Karpas-422 (cell line): ENCODE results near the gene CPLX4. TPM values are rescaled to one million over a fixed set of nuclear protein-coding genes. Genes with fewer than 3 reads are reported as not detected.

ENCODE experiments used
- DNase-seq: peaks from one replicate; pipeline ENCODE4 v3.0.0-alpha.2; 2015
- H2AFZ ChIP-seq: fragments of 200-600 bp; sonication (generic); 2 replicates; pipeline ENCODE4 v1.6.1; 2014; ENCODE audit warnings: antibody characterized with exemption, low read length, mixed read lengths
- H3K27ac ChIP-seq: fragments of 200-600 bp; sonication (generic); 2 replicates; pipeline ENCODE4 v1.5.1; 2014; ENCODE audit warnings: mild to moderate bottlenecking, low read length, moderate library complexity
- H3K27me3 ChIP-seq: fragments of 200-600 bp; sonication (generic); 2 replicates; pipeline ENCODE4 v1.6.1; 2014; ENCODE audit warnings: low read length, mixed read lengths
- H3K36me3 ChIP-seq: fragments of 200-600 bp; sonication (generic); 2 replicates; pipeline ENCODE4 v1.6.1; 2014; ENCODE audit warnings: low read length, mixed read lengths; ENCODE audit not compliant: insufficient read depth
- H3K4me1 ChIP-seq: fragments of 200-600 bp; sonication (generic); 2 replicates; pipeline ENCODE4 v1.6.1; 2014; ENCODE audit warnings: mild to moderate bottlenecking, low read length, mixed read lengths
- H3K4me2 ChIP-seq: fragments of 200-600 bp; sonication (generic); 2 replicates; pipeline ENCODE4 v1.6.1; 2014; ENCODE audit warnings: low read length, low read depth, mild to moderate bottlenecking; ENCODE audit not compliant: poor library complexity, severe bottlenecking
- H3K4me3 ChIP-seq: fragments of 200-600 bp; sonication (generic); 2 replicates; pipeline ENCODE4 v1.5.1; 2014; ENCODE audit warnings: mild to moderate bottlenecking, antibody characterized with exemption, low read length, mixed read lengths
- H3K79me2 ChIP-seq: fragments of 200-600 bp; sonication (generic); 2 replicates; pipeline ENCODE4 v1.6.1; 2014; ENCODE audit warnings: mild to moderate bottlenecking, low read length, mixed read lengths
- H3K9ac ChIP-seq: fragments of 200-600 bp; sonication (generic); 2 replicates; pipeline ENCODE4 v1.6.0; 2014; ENCODE audit warnings: low read length
- H3K9me2 ChIP-seq: fragments of 200-600 bp; sonication (generic), shearing (Covaris generic); replicated peaks from 2 replicates; pipeline ENCODE4 v1.6.0; 2014; ENCODE audit warnings: mild to moderate bottlenecking, low read length, moderate library complexity; ENCODE audit not compliant: insufficient read depth
- H3K9me3 ChIP-seq: fragments of 300-700, 200-600 bp; sonication (generic); 2 replicates; pipeline ENCODE4 v1.6.1; 2014; ENCODE audit warnings: low read length, mixed read lengths
- H4K20me1 ChIP-seq: fragments of 200-600 bp; sonication (generic); 2 replicates; pipeline ENCODE4 v1.6.1; 2014; ENCODE audit warnings: mild to moderate bottlenecking, antibody characterized with exemption, low read length, low read depth; ENCODE audit not compliant: insufficient read depth
- total RNA-seq: library from RNA; depleted of rRNA; stranded (reverse); fragments of >200 nt; shearing (Covaris generic); gene quantifications from 2 replicates; pipeline ENCODE4 v1.2.3, GENCODE V29; 2014; ENCODE audit warnings: low replicate concordance

Gene CPLX4
- total RNA-seq, 1 experiment from 2014 or later, result not detected

GRCh38 chr18:59282341-59282740 lies 36.1 kb downstream of the CPLX4 start:
- no peak overlapping the region for H3K27ac ChIP-seq
- no peak overlapping the region for H3K4me2 ChIP-seq
- no peak for DNase-seq
- no peaks in the 10 kb centered on the region for H3K9me3 ChIP-seq
- H3K36me3 ChIP-seq, result no peaks in the 10 kb centered on the region
- no peaks in the 10 kb centered on the region for H3K27me3 ChIP-seq
- H3K4me1 ChIP-seq, result no peaks in the 10 kb centered on the region
- H4K20me1 ChIP-seq, result no peaks in the 10 kb centered on the region
- H3K79me2 ChIP-seq, result no peaks in the 10 kb centered on the region
- no peak overlapping the region for H3K9ac ChIP-seq
- H3K9me2 ChIP-seq, result no peaks in the 10 kb centered on the region
- no peak overlapping the region for H3K4me3 ChIP-seq
- no peak overlapping the region for H2AFZ ChIP-seq

DNA sequence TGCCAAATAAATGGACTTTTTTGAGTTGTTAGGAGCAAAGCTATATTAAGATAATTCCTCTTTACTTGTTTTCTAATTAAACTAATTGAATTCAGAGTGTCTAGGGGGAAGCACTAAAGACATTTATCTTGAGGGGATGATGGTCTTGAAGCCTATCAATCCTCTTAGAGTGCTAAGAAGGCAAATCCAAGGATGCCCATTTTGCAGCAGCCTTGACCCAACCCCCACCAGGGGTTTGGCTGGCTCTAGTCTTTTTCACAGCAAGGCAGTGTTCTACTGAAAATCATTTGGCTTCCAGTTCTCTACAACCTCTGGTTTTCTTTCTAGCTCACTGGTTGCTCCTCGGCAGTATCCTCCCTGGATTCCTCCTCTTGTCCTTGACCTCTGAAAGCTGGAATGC lies 38.7 kb downstream of the CPLX4 start:
- no peaks in the 10 kb centered on the region for H3K27me3 ChIP-seq
- H3K9me3 ChIP-seq, result no peaks in the 10 kb centered on the region
- H3K36me3 ChIP-seq, result no peaks in the 10 kb centered on the region
- no peak overlapping the region for H3K27ac ChIP-seq
- no peak overlapping the region for H2AFZ ChIP-seq
- H3K4me3 ChIP-seq, result no peak overlapping the region
- no peaks in the 10 kb centered on the region for H3K4me1 ChIP-seq
- no peaks in the 10 kb centered on the region for H4K20me1 ChIP-seq
- H3K9me2 ChIP-seq, result no peaks in the 10 kb centered on the region
- H3K9ac ChIP-seq, result no peak overlapping the region
- no peak overlapping the region for H3K4me2 ChIP-seq
- DNase-seq, result no peak
- H3K79me2 ChIP-seq, result no peaks in the 10 kb centered on the region

- no peaks in the 10 kb centered on the region for H3K4me1 ChIP-seq
- no peaks in the 10 kb centered on the region for H3K36me3 ChIP-seq
- H3K4me2 ChIP-seq, result no peak overlapping the region
- no peak overlapping the region for H2AFZ ChIP-seq
- H3K79me2 ChIP-seq, result no peaks in the 10 kb centered on the region
- no peak for DNase-seq
- H3K9me2 ChIP-seq, result no peaks in the 10 kb centered on the region
- H3K4me3 ChIP-seq, result no peak overlapping the region
- no peaks in the 10 kb centered on the region for H4K20me1 ChIP-seq
- H3K9me3 ChIP-seq, result no peaks in the 10 kb centered on the region
- H3K9ac ChIP-seq, result no peak overlapping the region
- no peaks in the 10 kb centered on the region for H3K27me3 ChIP-seq
- H3K27ac ChIP-seq, result no peak overlapping the region
These were observed 39.3 kb downstream of the CPLX4 start for GRCh38 chr18:59279193-59279592.

GRCh38 chr18:59278793-59279192 lies 39.7 kb downstream of the CPLX4 start:
- no peaks in the 10 kb centered on the region for H3K36me3 ChIP-seq
- H3K27ac ChIP-seq, result no peak overlapping the region
- no peak overlapping the region for H3K4me3 ChIP-seq
- H3K79me2 ChIP-seq, result no peaks in the 10 kb centered on the region
- no peaks in the 10 kb centered on the region for H3K4me1 ChIP-seq
- H3K9me2 ChIP-seq, result no peaks in the 10 kb centered on the region
- no peak overlapping the region for H3K4me2 ChIP-seq
- no peaks in the 10 kb centered on the region for H3K9me3 ChIP-seq
- H4K20me1 ChIP-seq, result no peaks in the 10 kb centered on the region
- no peak for DNase-seq
- no peak overlapping the region for H2AFZ ChIP-seq
- H3K9ac ChIP-seq, result no peak overlapping the region
- H3K27me3 ChIP-seq, result no peaks in the 10 kb centered on the region

- Histone ChIP-seq H2AFZ (no peak overlapping the region), H3K4me2 (no peak overlapping the region), H3K79me2 (no peaks in the 10 kb centered on the region)
These were observed 42.4 kb downstream of the CPLX4 start for GRCh38 chr18:59276047-59276446.

GRCh38 chr18:59275406-59275949 lies 43.0 kb downstream of the CPLX4 start:
- H3K27me3 ChIP-seq, result no peaks in the 10 kb centered on the region

More at GRCh38 chr18:59276047-59276446, 42.4 kb downstream of the CPLX4 start:
- H3K27ac ChIP-seq, result no peak overlapping the region
- no peak for DNase-seq
- H3K9me3 ChIP-seq, result no peaks in the 10 kb centered on the region
- no peak overlapping the region for H3K9ac ChIP-seq
- H3K4me1 ChIP-seq, result no peaks in the 10 kb centered on the region
- H3K36me3 ChIP-seq, result no peaks in the 10 kb centered on the region
- no peaks in the 10 kb centered on the region for H3K9me2 ChIP-seq
- no peaks in the 10 kb centered on the region for H4K20me1 ChIP-seq
- H3K4me3 ChIP-seq, result no peak overlapping the region
- H3K27me3 ChIP-seq, result no peaks in the 10 kb centered on the region

GRCh38 chr18:59274533-59274928 lies 43.9 kb downstream of the CPLX4 start:
- H3K27ac ChIP-seq, result no peak overlapping the region
- no peak overlapping the region for H3K4me3 ChIP-seq
- no peaks in the 10 kb centered on the region for H3K36me3 ChIP-seq
- no peak overlapping the region for H2AFZ ChIP-seq
- no peak for DNase-seq
- no peaks in the 10 kb centered on the region for H3K4me1 ChIP-seq
- H3K4me2 ChIP-seq, result no peak overlapping the region
- no peaks in the 10 kb centered on the region for H3K9me2 ChIP-seq
- H3K9ac ChIP-seq, result no peak overlapping the region
- no peaks in the 10 kb centered on the region for H3K9me3 ChIP-seq
- H3K79me2 ChIP-seq, result no peaks in the 10 kb centered on the region
- no peaks in the 10 kb centered on the region for H3K27me3 ChIP-seq
- H4K20me1 ChIP-seq, result no peaks in the 10 kb centered on the region

More at GRCh38 chr18:59275406-59275949, 43.0 kb downstream of the CPLX4 start:
- no peak for DNase-seq
- Histone ChIP-seq H3K9me3 (no peaks in the 10 kb centered on the region), H3K79me2 (no peaks in the 10 kb centered on the region), H3K27ac (no peak overlapping the region), H3K9ac (no peak overlapping the region), H3K4me1 (no peaks in the 10 kb centered on the region), H3K4me2 (no peak overlapping the region), H3K36me3 (no peaks in the 10 kb centered on the region), H4K20me1 (no peaks in the 10 kb centered on the region), H3K9me2 (no peaks in the 10 kb centered on the region), H3K4me3 (no peak overlapping the region), H2AFZ (no peak overlapping the region)

- H3K9ac ChIP-seq, result no peak overlapping the region
- H3K27me3 ChIP-seq, result no peaks in the 10 kb centered on the region
- no peak overlapping the region for H2AFZ ChIP-seq
- H3K79me2 ChIP-seq, result no peaks in the 10 kb centered on the region
- no peak overlapping the region for H3K4me2 ChIP-seq
- H4K20me1 ChIP-seq, result no peaks in the 10 kb centered on the region
- H3K9me3 ChIP-seq, result no peaks in the 10 kb centered on the region
- DNase-seq, result no peak
- no peaks in the 10 kb centered on the region for H3K9me2 ChIP-seq
- no peaks in the 10 kb centered on the region for H3K36me3 ChIP-seq
- no peaks in the 10 kb centered on the region for H3K4me1 ChIP-seq
- no peak overlapping the region for H3K27ac ChIP-seq
- H3K4me3 ChIP-seq, result no peak overlapping the region
These were observed 44.5 kb downstream of the CPLX4 start for GRCh38 chr18:59273759-59274532.
